ENCODE measurements around the gene ATXN1.
A peak's percentile ranks its signal among the peaks of the same experiment; 100 is the strongest.
"Not testable (repeated sequence)": the region's sequence is repeated elsewhere in the genome, so short reads cannot be mapped to it uniquely, and the experiment has no call there.

Gene ATXN1

DNA sequence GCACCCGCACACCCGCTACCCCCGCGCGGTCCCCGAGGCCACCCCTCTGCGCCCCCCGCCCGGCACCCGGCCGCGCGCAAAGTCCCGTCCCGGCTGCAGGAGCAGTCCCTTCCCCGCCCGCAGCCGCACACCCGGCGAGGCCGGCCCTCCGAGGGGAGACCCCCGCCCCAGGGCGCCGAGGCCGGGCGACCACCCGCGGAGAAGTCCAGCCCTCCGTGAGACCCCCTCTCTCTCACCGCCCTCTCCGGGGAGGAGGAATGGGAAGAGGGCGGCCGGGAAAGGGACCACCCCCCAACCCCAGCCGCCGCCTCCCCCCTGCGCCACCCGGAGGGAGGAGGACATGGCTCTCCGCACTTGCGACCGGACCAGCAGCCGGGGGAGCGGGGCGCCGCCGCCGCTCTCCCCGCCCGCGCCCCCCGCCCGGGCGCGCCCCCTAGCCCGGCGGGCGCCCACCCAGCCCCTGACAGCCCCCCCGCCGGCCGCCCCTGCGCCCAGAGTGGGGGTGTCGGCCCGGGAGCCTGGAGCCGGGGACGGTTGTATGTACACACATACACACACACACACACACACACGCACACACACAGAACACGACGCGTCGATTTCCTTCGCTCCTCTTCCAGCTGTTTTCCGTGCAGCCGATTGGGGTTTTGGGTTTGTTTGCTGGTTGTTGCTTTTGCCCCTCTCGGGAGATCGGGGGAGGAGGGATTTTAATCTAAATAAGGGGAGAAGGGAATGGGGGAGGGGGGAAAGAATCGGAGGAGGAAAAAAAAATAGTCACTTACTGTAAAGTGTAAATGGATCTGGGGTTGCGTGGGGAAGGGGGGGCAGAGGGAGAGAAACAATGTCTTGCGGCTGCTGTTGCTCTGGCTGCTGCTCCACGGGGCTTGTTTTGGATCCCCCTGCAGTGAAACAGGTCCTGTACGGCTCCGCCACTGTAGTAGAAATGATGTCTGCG, at the start of gene ATXN1:
ATXN1 (minus strand) TSS at position 945 of the 955 bp plus-strand sequence.
- no peak for DNase-seq

DNA sequence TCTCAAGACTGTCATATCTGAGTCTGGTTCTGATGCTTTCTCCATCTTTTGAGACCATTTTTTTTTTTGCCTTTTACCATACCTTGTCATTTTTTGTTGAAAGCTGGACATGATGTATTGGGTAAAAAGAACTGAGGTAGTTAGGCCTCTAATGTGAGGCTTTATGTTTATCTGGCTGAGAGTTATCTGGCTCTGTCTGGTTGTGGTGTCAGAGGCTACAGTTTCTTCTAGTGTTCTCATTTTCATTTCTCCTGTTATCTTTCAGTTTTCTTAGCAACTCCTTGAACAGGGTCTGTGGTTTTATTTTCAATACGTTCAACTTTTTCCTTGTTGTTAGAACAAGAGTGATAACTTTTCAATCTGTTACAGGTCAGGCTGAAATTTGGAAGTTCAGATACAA, 49.2 kb upstream of the ATXN1 start:
- DNase-seq = no peak

DNA sequence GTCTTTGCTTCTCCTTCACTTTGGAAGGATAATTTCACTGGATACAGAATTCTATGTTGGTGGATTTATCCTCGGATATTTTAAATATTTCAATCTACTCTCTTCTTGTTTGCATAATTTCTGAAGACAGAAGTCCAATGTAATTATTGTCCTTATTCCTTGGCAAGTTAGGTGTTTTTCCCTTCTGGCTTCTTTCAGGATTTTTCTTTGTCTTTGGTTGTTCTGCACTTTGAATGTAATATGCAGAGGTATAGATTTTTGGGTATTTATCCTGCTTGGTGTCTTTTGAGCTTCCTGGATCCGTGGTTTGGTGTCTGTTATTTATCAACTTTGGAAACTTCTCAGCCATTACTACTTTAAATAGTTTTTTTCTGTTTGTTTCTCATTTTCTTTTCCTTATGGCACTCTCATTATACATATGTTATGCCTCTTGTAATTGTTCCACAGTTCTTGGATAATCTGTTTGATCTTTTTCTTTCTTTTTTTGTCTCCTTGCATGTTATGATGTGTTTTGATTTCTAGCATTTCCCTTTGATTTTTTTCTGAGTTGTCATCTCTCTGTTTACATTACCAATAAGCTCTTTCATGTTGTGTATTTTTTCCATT, 48.6 kb upstream of the ATXN1 start:
- no peak for DNase-seq

DNA sequence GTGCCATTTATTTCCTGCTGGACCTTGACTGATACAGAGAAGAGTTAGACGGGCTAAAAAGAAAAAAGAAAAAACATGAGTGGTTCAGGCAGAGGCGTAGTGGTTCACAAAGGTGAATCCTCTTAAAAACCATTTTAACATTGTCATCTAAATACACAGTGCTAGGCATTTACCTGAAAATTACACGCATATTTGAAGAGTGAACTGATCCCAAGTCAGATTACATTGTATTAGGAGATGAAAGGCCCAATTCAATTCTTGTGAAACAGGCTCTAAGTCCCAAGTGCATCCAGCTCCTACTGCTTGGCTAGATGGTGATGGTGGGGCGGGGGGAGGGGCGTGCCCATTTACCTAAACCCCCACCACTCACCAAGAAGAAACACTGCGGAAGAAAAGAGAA, 46.7 kb upstream of the ATXN1 start:
- no peak for DNase-seq

DNA sequence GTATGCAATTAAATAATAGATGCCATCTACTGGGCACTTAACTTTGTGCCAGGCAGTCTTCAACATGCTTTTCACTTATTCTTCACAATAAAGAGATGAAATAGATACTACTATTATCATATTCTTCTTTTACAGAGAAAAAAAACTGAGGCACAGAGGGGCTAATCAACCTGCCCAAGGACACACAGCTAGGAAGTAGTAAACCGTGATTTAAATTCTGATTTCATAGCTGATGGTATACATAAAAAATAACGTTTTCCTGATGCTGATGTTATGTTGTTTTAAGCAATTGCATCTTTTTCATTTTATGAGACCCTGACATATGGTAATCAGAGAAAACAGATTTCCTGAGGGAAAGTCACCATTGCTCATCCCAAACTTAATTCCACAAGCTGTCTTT, 45.1 kb upstream of the ATXN1 start:
- DNase-seq = no peak

DNA sequence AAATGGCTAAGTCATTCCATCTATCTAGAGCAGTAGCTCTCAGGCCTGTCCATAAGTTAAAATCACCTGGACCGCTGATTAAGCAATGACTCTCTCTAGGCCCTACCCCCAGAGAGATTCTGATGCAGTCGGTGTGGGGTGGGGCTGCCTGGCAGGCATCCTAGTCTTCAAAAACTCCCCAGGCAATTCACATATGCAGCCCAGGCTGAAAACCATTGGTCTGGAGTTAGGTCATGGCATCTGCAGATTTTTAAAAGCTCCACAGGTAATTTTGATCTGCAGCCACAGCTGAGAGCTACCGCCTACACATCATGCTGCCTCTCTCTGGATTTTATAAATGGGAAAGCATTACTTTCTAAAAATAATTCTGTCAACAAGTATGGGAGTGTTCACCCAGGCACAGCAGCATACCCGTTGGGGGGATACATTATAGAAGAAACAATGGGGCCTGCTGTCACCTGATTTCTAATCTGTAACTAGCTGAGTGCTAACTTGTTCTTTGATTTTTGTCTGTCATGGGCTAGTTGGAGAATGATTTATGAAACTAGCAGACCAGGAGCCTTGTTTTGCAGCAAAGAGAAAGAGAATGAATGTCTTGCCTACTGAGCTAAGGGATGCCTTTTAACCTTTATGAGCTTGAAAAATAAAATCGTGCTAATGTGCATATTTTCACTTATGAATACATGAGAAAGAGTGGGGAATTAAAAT, 44.1 kb upstream of the ATXN1 start:
- no peak for DNase-seq

DNA sequence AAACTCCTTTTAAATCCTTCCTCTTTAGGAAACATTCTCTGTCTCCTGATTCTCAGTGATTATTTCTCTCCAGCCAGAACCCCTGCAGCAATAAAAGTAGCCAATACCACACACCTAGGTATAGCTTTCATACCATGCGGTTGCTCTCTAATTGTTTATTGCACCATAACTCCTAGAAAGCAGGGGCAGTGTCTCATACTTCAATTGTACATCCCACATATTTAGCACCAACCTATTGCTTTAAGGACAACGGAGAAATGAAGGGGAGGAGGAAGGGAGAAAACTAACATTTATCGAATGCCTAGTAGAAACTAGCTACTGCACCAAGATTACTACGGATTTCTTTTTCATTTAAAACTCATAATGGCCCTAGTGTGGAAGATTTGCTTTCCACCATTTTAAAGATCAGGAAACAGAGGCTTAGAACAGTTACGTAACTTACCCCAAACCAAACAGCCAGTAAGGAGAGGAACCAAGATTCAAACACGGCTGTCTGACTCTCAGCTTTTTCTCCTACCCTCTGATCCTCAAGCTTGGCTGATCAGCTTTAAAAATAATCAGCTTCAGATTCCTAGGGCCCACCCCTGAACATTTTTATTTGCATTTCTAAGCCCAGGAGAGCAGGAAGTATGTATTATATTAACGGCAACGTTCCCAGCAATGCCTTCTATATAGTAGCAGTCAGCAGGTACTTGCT, 43.4 kb upstream of the ATXN1 start:
- DNase-seq = no peak

DNA sequence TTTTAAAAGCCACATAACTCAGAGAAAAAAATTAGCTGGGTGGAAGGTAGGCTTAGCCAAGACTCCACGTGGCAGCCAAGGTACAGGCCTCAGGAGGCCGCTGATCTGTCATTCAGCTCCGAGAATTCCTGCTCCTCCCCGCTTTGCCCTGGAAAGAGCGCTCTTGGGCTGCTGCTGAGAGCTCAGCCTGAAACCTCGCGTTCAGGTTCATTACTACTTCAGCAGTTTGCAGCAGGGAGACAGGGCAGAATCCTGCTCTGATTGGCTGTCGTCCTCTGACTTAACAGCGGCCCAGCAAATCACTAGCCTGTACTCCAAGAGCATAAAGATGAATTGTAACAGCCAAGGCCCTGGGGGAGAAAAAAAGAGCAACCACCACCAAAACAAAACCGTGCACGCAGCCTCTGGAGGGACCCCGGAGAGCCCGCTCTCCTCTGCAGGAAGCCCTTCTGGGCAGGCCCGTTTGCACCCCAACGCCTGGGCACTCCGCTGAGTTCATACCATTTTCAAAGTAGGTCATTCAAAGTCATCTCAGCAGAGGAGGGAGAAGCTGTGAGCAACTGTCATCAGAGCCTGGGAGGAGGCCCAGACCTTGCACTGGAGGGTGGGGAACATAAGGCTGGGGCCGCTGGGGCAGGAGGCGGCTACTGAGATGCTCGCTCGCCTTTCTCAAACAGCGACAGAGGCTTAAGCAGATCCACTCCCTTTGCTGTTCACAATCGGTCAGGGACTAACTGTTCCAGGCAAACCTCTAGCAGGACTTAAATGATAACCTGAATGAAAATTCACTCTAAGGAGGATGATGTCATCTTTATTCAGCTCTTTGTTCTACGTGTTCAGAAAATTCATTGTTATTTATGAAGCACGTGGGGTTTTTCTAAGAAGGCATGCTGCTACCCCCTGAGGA, 42.3 kb upstream of the ATXN1 start:
- peak; percentile 39 to 54 for DNase-seq

DNA sequence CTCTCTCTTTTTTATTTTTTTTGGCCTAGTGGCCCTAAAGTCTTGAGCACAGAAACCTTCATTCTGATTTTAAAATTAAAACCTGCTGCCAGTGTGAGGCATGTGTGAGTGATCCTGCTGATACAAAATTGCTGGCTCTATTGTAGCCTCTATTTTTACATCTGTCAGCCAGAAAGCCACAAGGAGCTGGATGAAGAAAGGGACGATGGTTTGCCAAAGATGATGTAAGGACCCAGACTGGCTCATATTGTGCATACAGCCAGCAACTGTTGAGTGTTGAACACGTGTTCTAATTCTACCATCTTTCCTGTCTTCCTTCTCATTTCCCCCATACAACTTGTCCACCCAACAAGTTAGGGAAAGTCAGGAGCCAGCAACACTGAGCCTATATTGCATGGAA, 40.8 kb upstream of the ATXN1 start:
- DNase-seq = no peak

DNA sequence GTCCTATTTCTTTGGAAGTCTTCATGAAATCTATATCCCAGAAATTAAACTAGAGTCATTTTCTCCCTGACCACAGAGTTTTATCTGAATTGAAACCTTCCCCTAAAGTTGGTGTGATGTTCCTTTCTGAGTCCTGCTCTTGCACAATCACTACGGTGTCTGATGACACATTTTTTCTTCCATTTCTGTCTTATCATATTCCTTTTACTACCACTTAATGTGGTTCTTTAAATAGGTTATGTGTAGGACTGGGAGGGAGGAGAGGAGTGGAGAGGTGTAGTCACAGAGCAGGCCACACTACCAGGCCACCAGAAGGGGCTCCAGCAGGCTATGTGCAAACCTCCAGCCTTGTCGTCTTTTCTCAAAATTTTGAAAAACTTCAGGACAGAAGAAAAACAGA, 39.7 kb upstream of the ATXN1 start:
- no peak for DNase-seq

DNA sequence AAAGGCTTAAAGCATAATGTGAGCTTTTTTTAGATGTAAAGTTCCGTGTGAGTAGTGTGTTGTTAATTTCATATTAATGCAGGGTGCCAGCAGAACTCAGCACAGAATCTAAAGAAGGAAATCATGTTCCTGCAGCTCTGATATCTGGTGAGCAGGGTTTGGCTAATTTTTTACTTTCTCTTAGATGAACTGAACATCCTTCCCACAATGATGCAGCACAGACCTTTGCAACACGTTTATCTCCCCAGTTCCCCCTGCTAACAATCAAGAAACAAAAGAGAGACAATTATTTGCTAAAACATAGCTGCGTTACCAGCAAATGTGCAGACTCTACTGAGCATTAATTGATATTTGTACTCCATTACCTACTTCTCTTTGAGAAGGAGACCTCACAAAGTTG, 39.1 kb upstream of the ATXN1 start:
- no peak for DNase-seq

DNA sequence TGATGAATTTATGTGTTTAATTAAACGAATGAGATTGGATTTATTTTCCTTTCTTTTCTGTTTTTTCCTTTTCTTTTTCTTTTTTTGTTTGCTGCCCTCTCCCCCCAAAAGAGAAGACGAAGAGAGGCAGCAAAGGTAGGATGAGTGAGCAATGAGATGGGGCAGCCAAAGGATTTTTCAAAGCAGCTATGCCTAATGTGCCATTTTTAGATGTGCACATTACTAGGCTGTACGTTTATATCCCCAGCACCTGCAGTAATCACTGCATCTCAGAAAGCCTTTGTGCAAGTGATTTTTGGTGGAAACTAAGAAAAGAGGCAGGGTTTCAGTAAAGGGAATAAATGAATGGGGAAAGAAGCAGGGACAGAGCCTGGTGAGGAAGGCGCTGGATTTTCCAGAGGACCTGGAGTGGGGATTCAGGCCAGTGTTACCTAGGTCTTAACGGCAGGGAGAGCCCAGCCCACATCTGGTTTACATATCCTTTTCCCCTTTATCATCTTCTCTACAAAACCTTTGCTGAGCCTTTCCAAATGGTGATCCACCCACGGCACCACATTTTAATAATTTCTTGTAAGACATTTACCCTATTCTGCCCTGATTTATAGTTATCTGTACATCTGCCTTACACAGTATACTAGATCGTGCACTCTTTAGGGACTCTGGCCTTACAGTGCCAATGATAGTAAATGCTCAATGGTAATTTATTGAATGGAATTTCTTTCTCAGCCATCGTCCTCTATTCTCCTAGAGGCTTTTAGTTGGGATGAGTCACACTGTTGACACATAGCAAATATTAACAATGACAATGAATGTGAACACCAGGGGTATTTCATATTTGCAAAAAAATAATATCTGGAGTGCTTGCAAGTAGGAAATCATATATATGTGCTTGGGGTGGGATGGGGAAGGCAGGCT, 38.3 kb upstream of the ATXN1 start:
- DNase-seq = peak; percentile 26 to 32

DNA sequence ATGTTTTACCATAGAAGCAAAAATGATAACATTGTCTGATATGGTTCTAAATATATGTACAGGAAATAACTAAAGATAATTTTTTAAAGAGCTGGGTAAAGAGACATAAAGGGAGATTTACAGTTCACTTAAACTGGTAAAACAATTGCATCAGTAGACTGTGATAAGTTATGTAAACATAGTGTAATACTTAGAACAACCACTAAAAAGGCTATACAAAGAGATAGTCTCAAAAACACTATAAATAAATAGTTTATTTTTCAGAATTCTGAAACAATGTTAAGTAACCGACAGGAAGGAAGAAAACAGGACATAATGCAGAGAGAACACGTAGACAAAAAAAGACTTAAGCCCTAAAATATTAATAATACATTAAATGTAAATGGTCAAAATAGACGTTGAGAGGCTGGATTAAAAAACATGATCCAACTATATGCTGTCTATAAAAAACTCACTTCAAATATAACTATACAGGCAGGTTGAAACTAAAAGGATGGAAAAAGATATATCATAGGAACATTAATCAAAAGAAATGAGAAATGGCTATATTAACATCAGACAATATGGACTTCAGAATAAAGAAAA, 32.7 kb upstream of the ATXN1 start:
- DNase-seq = no peak

DNA sequence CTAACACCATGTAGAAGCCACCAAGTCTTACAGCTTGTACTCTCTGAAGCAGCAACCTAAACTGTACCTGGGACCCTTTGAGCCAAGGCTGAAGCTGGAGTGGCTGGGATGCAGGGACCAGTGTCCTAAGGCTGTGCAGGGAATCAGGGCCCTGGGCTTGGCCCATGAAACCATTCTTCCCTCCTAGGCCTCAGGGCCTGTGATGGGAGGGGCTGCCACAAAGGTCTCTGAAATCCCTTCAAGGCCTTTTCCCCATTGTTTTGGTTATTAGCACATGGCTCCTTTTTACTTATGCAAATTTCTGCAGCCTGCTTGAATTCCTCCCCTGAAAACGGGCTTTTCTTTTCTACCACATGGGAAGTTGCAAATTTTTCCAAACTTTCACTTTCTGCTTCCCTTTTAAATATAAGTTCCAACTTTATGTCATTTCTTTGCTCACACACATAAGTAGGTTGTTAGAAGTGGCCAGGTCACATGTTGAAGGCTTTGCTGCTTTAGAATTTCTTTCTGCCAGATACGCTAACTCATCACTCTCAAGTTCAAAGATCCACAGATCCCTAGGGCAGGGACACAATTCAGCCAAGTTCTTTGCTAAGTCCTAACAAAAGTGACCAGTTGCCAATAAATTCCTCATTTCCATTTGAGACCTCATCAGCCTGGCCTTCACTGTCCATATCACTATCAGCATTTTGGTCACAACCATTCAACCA, 28.2 kb upstream of the ATXN1 start:
- no peak for DNase-seq

DNA sequence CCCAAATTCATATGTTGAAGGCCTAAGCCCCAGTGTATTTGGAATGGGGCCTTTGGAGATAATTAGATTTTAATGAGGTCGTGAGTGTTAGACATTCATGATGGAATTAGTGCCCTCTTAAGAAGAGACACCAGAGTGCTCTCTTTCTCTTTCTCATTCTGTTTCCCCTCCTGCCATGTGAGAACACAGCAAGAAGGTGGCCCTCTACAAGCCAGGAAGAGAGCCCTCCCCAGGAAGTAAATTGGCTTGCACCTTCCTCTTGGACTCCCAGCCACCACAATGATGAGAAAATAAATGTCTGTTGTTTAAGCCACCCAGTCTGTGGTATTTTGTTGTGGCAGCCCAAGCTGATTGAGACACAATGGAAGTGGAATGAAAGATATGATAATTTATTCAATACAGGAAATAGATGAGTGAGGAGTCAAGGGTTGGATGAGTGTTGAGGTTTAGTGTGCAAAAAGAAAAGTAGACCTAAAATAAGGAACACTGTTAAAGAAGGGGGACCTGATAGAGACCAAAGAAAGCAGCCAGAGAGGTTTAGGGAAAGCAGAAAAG, 25.9 kb upstream of the ATXN1 start:
- no peak for DNase-seq

DNA sequence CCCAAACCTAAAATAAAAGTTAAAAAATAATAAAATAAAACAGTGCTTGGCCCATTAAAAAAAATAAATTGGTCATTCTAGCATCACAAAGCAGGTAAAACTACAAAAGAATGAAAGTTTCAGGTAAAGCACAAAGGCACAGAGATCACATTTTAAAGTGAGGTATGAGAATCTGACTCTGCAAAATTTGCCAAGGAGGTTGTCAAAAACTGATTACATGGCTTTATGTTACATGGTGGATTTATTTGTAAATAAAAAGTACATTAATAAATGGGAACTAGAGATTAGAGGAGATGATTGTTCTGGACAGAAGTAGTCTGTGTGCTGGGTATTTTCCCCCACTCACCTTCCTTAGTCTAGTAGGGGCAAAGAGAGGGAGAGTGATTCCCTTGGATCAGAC, 24.2 kb upstream of the ATXN1 start:
- no peak for DNase-seq

DNA sequence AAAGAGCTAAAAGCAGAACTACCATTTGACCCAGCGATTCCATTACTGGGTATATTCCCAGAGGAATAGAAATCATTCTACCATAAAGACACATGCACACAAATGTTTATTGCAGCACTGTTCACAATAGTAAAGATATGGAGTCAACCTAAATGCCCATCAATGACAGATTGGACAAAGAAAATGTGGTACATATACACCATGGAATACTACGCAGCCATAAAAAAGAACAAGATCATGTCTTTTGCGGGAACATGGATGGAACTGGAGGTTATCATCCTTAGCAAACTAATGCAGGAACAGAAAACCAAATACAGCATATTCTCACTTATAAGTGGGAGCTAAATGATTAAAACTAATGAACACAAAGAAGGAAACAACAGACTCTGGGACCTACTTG, 23.7 kb upstream of the ATXN1 start:
- DNase-seq = not testable (repeated sequence)

DNA sequence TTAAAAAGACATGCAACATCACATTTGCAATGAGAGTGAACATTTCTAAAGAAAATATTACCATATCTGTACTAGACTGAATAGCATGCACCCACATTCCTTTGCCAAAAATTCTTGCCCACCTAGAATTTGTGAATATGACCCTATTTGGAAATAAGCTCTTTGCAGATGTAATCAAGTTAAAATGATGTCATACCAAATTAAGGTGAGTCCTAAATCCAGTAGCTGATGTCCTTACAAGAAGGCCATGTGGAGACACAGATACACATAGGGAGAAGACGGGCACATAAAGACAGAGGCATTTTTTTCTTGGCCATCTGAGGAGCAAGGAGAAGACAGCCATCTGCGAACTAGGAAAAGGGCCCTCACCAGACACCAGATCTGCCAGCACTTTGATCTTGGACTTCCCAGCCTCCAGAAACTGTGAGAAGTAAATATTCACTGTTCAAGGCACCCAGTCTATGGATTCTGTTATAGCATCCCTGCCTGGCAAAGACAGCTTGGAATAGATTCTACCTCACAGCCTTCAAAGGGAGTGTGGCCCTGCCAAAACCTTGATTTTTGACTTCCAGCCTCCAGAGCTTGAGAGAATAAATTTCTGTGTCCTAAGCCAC, 22.8 kb upstream of the ATXN1 start:
- no peak for DNase-seq

DNA sequence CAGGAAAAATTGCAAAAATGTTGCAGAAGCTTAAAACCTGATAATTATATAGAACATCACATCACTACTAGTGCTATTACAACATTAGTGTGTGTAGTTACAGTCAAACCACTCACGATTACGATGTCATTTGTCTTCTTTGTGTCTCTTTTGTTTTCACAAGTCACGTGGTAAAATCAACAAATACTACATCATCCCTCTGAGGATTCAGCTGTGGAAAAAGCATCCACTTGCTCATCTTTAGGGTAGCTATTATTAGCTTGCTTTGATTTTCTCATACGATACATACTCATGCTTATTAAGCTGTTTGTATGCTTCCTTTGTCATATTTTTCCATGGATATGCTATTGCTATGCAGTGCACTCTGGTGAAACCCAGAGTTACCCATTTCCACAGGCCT, 22.2 kb upstream of the ATXN1 start:
- peak; percentile 34 to 61 for DNase-seq

All from SHP77 (cell line).